Spleen (tissue), 7 donors: Measurements from ENCODE around the gene SV2B.

Source experiments
- CTCF ChIP-seq, 11 experiments: fragments of 200-600 bp in 7 of 11; fragments of 450-650 bp in 4 of 11; sonication (generic) in 4 of 11; IDR thresholded peaks in 8 of 11; conservative IDR thresholded peaks in 3 of 11; 1 replicate in 7 of 11; 2 replicates in 4 of 11; pipeline versions ENCODE4 v1.4.0 to v1.8.0; 2016 to 2021; ENCODE audit warnings: antibody characterized with exemption in 11 of 11, inconsistent platforms in 4 of 11, mild to moderate bottlenecking in 1 of 11
- POLR2A ChIP-seq, 3 donors: fragments of 450-650 bp; IDR thresholded peaks; one replicate each; pipeline ENCODE4 v1.5.1; 2017; ENCODE audit warnings: antibody characterized with exemption in 3 of 3, mild to moderate bottlenecking in 1 of 3
- POLR2AphosphoS5 ChIP-seq, 3 donors: sonication (generic); formaldehyde crosslinking; IDR thresholded peaks; one replicate each; pipeline ENCODE4 v1.5.1; 2017; ENCODE audit warnings: antibody characterized with exemption in 3 of 3
- donor health status: DM: no; HTN: no; CAD: no; lungs with moderate emphysema.
- donor health status: DM: no; HTN: no; CAD: no.
- donor health status: DM: no; HTN: no; CAD: no.

GRCh38 chr15:91183596-91183995, 83.5 kb downstream of the SV2B start:
- TF ChIP-seq CTCF (IDR thresholded peaks at IDR 0.05 in 8 of 11, conservative IDR thresholded peaks at IDR 0.05 in 3 of 11) (no peak), POLR2A (IDR thresholded peaks at IDR 0.05) (no peak), POLR2AphosphoS5 (IDR thresholded peaks at IDR 0.05) (no peak)
